CD4-positive, alpha-beta T cell treated with Interleukin-4 for 1 hour (primary cell): Measurements from ENCODE around the gene SEMA3C.

ENCODE experiments used
- DNase-seq, 2 donors: peaks; one replicate each; pipeline ENCODE4 v3.0.0-alpha.2; 2020 to 2022

Gene SEMA3C

GRCh38 chr7:80773787-80774508 is 144.9 kb downstream of the SEMA3C start:
- no peak for DNase-seq

- DNase-seq, result no peak
Observed at GRCh38 chr7:80772347-80772993, 146.4 kb downstream of the SEMA3C start.

GRCh38 chr7:80771523-80771922 is 147.3 kb downstream of the SEMA3C start:
- DNase-seq, result no peak

- peak; percentile 9 to 17 for DNase-seq
Observed at GRCh38 chr7:80770675-80771081, 148.2 kb downstream of the SEMA3C start.

GRCh38 chr7:80770061-80770460 is 148.8 kb downstream of the SEMA3C start:
- DNase-seq, result no peak

- no peak for DNase-seq
Observed at GRCh38 chr7:80768756-80769155, 150.1 kb downstream of the SEMA3C start.

GRCh38 chr7:80767654-80768053 is 151.2 kb downstream of the SEMA3C start:
- DNase-seq, result no peak

GRCh38 chr7:80766724-80767123 is 152.1 kb downstream of the SEMA3C start:
- DNase-seq, result no peak

GRCh38 chr7:80764132-80764531 is 154.7 kb downstream of the SEMA3C start:
- DNase-seq, result no peak

GRCh38 chr7:80763704-80764103 is 155.1 kb downstream of the SEMA3C start:
- DNase-seq, result no peak

GRCh38 chr7:80763289-80763688 is 155.6 kb downstream of the SEMA3C start:
- no peak for DNase-seq

- DNase-seq, result no peak
Observed at GRCh38 chr7:80760292-80760691, 158.6 kb downstream of the SEMA3C start.

GRCh38 chr7:80752954-80753690 is 165.7 kb downstream of the SEMA3C start:
- DNase-seq, result no peak

- DNase-seq, result no peak
Observed at GRCh38 chr7:80749270-80749669, 169.6 kb downstream of the SEMA3C start.

- DNase-seq, result no peak
Observed at GRCh38 chr7:80748363-80749042, 170.3 kb downstream of the SEMA3C start.

- DNase-seq, result no peak
Observed at GRCh38 chr7:80740778-80741545, 177.9 kb downstream of the SEMA3C start.

- no peak for DNase-seq
Observed at GRCh38 chr7:80736371-80737125, 182.3 kb downstream of the SEMA3C start.

- DNase-seq, result no peak
Observed at GRCh38 chr7:80735330-80735729, 183.5 kb downstream of the SEMA3C start.

GRCh38 chr7:80734011-80734410 is 184.8 kb downstream of the SEMA3C start:
- no peak for DNase-seq

- DNase-seq, result no peak
Observed at GRCh38 chr7:80733333-80733915, 185.4 kb downstream of the SEMA3C start.

- no peak for DNase-seq
Observed at GRCh38 chr7:80732630-80733029, 186.2 kb downstream of the SEMA3C start.
